Hepatocyte (in vitro differentiated cells): ENCODE measurements around the gene ZDHHC13.

Source experiments
- EZH2 ChIP-seq: fragments of 200-600 bp; sonication (generic); IDR thresholded peaks from 2 replicates; pipeline ENCODE4 v1.6.1; 2016; ENCODE audit warnings: antibody characterized with exemption, mild to moderate bottlenecking, borderline replicate concordance
- TF ChIP-seq, protein P1 (sequence below): fragments of 200-600 bp; sonication (generic); IDR thresholded peaks from 2 replicates; pipeline ENCODE4 v1.5.1; 2016; ENCODE audit warnings: antibody characterized with exemption, mild to moderate bottlenecking; ENCODE audit not compliant: poor library complexity

DNA sequence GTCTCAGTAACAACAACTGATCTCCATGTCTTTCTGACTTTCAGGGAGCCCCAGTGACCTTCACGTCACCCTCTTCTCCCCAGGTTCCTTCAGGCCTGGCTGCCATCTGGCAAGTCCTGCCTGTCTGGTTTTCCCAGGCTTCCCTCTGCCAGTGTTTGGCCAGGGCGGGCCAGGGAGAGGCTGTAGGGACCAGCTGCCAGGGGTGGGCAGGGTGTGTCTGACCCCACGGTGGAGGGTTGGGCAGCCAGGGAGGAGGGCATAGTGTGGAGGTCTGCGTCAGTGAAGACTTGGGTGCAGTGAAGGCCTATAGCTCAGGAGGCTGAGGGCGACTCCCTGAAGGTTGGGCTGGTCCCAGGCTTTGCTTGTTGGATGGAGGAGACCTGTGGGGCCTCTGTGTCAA lies 44.5 kb upstream of the ZDHHC13 start:
- TF ChIP-seq, protein P1, sequence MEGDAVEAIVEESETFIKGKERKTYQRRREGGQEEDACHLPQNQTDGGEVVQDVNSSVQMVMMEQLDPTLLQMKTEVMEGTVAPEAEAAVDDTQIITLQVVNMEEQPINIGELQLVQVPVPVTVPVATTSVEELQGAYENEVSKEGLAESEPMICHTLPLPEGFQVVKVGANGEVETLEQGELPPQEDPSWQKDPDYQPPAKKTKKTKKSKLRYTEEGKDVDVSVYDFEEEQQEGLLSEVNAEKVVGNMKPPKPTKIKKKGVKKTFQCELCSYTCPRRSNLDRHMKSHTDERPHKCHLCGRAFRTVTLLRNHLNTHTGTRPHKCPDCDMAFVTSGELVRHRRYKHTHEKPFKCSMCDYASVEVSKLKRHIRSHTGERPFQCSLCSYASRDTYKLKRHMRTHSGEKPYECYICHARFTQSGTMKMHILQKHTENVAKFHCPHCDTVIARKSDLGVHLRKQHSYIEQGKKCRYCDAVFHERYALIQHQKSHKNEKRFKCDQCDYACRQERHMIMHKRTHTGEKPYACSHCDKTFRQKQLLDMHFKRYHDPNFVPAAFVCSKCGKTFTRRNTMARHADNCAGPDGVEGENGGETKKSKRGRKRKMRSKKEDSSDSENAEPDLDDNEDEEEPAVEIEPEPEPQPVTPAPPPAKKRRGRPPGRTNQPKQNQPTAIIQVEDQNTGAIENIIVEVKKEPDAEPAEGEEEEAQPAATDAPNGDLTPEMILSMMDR, result no peak
- TF ChIP-seq EZH2, result no peak
